CD4-positive, alpha-beta T cell treated with Interleukin-17A for 4 hours (primary cell): ENCODE results near the gene ADAM10.

Experiments used
- DNase-seq: peaks from one replicate; pipeline ENCODE4 v3.0.0-alpha.2; 2020; ENCODE audit warnings: mixed read lengths

ADAM10 gene

DNA sequence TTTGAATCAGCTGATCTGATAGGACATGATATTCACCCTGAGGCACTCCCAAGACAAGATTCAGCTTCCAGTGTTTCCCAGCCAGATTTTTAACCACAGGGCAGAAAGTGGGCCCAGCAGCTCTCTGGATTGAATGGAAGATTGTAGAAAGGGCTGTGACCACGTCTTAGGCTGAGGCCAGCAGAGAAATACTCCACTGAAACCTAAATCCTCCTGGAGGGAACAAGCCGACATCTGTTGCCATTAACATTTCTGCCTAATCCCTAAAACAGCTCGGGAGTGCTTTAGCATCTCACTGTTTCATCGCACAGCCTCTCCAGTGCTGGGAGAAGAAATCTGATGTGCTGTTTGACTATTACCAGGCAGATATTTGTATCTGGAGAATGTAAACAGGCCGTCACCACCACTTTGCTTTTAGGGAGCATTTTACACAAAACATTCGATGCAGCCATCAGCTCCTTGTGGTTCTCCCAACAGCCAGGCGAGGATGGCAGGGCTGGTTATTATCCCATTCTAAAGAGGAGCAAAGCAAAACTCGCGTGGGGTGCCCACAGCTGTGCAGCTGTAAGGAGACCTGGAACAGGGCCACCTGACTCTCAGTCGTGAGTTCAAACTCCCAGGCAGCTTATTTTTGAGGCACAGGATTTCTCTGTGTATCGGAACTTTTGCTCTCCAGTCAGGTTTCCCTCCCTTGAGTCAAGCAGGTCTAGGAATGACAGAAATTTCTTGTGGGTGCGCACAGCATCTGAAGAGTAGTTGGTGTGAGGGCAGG is 200.3 kb downstream of the ADAM10 start:
- no peak for DNase-seq

DNA sequence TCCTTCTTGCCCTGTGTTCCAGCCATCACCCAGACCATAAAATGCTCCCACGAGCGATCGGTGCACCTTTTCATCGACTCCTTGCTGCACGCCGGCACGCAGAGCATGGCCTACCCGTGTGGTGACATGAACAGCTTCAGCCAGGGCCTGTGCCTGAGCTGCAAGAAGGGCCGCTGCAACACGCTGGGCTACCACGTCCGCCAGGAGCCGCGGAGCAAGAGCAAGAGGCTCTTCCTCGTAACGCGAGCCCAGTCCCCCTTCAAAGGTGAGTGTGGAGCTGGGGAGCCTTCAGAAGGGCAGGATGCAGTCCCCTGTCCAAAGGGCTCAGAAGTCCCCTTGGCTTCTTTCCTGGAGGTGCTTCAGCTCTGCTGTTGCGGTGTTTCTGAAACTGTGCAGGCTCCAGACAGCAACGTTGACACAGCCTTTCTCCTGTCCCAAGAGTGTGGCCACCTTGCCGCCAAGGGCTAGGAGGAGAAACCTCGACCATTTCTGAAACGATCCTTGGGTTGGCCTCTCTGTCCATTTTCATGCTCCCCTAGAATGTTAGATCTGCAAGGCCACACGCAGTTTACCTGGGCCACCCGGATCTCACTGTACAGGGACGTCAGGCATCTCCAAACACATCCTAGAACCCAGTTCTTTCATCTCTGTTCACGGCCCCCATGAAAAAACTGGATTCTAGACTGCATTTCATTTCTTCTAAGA is 201.0 kb downstream of the ADAM10 start:
- no peak for DNase-seq

DNA sequence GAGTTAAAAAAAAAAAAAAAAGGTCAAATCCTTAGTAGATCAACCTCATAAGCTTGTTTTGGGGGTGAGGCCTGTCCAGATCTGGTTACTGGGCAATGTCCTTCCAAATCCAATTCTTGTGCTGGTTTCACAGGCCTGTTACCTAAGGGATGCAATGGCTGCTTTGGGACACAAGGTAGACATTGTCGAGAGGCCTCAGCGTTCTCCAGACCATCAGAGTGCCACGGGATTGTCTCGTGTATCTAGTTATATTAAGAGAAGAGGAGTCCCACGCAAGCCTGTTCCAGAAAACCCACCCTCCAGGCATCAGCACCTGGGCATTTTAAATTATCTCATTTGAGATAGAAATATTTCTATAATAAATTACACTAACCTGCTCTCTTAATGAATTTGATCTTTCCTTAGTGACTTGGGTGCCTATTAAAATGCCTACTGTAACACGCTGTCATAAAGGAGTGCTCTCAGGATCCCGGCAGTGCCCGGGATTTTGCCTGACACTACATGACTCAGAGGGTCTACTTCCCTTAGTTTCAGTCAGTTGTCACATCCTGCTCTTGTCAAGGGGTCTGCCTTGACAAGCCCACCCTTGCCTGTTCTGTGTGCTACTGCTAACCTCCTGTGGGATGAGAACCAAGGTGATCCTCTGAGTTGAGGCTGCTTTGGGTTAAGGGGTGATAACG is 201.7 kb downstream of the ADAM10 start:
- DNase-seq: no peak

DNA sequence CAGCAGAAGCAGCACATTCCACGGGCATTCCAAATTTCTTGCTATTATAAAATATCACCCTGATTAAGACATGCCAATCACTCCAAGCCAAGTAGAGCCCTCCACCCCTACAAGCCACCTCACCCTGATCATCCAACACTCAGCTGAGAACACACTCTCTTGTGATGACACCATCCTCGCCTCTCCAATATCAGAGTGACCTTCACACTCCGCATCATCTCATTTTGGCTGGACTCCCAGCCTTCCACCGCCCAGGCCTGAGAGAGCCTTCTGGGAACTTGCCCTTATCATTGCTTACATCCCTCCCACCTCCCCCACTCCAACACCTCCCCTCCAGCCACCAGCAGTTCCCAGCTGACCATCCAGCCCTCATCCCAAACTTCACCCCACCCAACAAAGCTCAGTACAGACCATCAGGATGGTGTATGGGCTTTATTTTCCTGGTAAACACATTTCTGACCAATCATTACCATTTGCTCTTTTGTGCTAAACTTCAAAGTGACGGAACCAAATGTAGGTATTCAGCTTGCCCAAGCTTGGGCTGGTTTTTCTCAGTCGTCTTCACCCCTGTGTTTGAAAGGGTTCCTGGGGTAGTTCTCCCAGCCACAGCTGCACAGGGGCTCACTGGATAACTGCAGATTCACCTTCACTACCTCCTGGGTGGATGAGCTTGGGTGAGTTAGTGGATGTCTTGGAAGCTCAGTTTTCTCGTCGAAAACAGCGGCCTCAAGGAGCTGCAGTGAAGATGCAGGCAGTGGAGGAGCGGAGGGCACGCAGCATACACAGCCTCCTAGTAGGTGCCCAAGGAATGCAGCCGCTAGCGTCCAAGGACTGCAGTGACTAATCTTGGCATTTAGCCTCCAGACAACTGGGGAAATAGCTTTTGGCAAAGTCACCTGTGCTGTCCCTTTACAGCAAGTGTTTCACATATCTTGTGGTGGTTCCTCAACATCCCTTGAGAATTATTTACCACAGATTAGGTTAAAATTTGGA is 202.6 kb downstream of the ADAM10 start:
- no peak for DNase-seq

DNA sequence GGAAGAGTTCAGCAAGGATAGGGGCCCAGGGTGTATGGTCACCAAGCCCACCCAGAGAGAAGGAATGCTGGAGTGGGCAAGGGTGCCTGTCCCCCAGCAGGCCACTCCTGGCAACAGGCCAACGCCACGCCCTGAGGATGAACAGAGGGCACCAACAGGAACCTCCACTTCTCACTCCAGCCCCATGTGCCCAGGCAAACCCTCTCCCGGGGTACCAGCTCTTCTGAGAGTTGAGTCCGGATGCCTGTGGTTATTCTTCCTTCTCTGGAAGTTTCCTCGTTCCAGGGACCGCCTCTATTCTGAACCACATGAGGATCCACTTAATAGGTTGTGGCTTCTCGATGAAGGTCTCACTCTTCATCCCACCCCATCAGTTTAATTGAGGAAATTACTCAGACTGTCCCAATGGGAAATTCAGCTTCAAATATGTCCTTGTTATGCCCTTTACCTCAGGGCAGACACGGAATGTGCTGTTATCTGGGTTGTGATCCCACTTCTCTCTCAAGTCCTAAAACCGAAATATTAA is 203.4 kb downstream of the ADAM10 start:
- no peak for DNase-seq

DNA sequence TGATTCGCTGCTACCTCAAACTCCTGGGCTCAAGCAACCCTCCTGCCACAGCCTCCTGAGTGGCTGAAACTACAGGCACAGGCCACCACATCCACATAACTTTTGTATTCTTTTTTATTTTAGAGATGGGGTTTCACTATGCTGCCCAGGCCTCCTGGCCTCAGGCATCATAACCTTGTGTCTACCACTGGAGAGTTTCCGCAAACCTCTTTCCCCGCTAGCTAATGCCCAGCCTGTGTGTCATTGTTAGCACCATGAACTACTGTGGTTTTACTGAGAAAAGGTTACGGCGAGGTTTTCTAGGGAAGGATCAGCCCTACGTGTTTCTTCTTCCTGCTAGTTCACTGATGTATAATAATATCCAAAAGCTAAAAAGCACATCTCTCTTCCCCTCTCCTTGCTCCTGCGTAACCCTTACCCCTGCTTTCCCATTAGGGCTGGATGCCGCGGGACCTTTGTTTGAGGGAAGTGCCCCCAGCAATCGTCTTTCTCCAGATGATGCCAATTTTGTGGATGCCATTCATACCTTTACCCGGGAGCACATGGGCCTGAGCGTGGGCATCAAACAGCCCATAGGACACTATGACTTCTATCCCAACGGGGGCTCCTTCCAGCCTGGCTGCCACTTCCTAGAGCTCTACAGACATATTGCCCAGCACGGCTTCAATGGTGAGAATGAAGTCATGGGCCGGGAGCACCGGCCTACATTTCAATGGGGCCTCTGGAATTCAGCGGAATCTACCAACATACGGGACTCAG is 204.0 kb downstream of the ADAM10 start:
- no peak for DNase-seq

DNA sequence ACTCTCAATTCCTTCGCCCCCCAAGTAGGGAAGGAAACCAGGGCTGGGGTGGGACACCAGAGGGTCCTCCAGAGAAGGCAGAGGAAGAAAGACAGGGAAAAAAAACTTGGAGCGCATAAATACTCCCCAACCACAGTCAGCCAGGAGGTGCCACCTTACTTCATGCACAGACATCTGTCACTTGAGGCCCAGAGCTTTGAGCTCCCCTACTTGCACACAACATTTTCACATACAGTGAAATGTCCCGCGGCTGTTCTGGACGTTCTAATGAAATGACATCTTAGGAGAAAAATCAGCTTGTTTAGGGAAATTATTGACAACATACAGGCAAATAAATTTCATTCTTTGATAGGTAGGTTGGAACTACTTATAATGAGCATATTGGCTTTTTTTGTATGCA is 204.8 kb downstream of the ADAM10 start:
- DNase-seq: no peak

DNA sequence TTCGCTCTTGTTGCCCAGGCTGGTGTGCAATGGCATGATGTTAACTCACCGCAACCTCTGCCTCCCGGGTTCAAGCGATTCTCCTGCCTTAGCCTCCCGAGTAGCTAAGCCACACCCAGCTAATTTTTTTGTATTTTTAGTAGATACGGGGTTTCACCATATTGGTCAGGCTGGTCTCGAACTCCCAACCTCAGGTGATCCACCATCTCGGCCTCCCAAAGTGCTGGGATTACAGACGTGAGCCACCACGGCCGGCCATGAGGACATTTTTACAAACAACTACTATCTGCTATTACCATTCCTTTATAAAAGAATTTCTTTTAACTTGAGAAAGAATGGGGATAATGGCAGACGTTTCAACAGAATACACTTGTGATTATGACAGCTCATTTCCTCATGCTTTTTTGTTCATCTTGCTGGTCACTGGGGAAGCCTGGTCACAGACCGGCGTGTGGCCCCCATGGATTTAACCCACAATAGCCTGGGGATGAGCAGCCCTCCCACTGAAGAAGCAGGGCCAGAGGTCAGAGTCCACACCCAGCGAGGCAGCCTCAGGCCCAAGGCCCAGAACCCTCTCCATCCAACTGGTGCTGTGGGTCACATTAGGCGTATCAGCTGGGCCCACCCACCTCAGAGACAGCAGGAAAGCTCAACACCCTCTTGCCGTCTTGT is 205.7 kb downstream of the ADAM10 start:
- DNase-seq: no peak

DNA sequence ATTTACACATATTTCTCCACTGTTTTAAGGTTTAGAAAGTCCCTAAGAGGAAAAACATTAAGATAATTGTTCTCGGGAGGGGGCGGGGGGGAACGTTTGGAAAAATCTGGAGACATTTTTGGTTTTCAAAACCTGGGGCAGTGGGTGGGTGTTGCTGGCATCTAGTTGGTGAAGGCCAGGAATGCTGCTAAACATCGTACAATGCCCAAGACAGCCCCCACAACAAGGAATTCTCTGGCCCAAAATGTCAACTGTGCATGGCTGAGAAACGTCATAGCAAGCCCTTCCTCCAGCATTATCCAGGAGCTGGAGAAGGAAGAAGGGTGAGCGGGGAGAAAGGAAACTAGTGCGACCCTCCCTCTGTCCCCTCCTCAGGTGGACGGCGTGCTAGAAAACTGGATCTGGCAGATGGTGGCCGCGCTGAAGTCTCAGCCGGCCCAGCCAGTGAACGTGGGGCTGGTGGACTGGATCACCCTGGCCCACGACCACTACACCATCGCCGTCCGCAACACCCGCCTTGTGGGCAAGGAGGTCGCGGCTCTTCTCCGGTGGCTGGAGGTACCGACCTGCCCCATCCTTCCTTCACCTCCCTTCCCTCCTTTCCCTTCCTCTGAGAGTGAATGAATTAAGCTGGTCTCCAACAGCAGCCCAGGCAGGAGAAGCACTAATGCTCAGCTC is 208.0 kb downstream of the ADAM10 start:
- DNase-seq: no peak

DNA sequence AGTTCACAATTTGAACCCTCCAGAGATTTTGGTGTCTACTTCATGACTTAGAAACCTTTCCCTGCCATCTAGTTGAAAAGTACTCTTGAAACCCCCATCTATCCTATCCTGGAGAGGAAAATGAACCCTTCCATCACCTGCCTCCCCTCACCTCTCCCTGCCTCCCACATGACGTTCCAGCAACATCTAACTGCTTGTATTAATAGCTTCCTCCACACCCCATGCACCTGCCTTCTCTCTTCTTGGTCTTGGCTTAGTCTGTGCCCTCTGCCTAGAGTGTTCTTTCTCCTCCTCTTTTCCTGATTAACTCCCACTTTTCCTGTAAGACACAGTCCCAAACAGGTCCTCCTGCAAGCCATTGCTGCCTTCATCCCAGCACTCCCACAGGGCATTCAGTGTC is 210.0 kb downstream of the ADAM10 start:
- no peak for DNase-seq

DNA sequence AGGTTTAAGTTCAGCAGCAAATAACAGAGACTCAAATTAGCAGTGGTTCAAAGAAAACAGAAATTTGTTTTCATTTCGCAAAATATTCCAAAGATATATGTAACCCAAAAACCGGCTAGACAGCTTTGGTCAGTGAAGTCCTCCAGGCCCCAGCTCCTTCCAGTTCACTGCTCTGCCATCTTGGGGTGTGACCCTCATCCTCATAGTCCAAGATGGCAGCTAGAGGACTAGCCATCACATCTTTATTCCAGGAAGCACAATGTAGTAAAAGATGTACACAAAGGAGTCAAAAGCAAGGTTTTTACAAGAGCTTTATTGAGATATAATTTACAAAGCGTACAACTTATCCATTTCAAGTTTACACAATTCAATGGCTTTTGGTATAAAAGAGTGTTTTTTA is 210.6 kb downstream of the ADAM10 start:
- DNase-seq: no peak
